Trophoblast cell (in vitro differentiated cells and primary cell): ENCODE measurements around the gene FAM219B.

Experiments used
- DNase-seq, 2 donors: peaks; one replicate each; pipeline ENCODE4 v3.0.0-alpha.2; 2016
- H2AFZ ChIP-seq: 2 replicates; pipeline ENCODE4 v1.6.1; 2013; ENCODE audit warnings: low read length, moderate library complexity, mild to moderate bottlenecking; ENCODE audit not compliant: insufficient read depth, poor library complexity
- H2AK5ac ChIP-seq: 2 replicates; pipeline ENCODE4 v1.6.1; 2013; ENCODE audit warnings: mild to moderate bottlenecking, low read length
- H2BK120ac ChIP-seq: 2 replicates; pipeline ENCODE4 v1.6.1; 2013; ENCODE audit warnings: low read length, mild to moderate bottlenecking, moderate library complexity; ENCODE audit not compliant: insufficient read depth, poor library complexity
- H2BK12ac ChIP-seq: 2 replicates; pipeline ENCODE4 v1.6.1; 2013; ENCODE audit warnings: mild to moderate bottlenecking, low read length, moderate library complexity
- H2BK5ac ChIP-seq: 2 replicates; pipeline ENCODE4 v1.6.1; 2013; ENCODE audit warnings: low read length, low read depth, moderate library complexity, mild to moderate bottlenecking; ENCODE audit not compliant: poor library complexity
- H3K14ac ChIP-seq: 2 replicates; pipeline ENCODE4 v1.6.1; 2013; ENCODE audit warnings: mild to moderate bottlenecking, low read length
- H3K18ac ChIP-seq: 2 replicates; pipeline ENCODE4 v1.6.1; 2013; ENCODE audit warnings: mild to moderate bottlenecking, low read length
- H3K23ac ChIP-seq: 2 replicates; pipeline ENCODE4 v1.6.1; 2013; ENCODE audit warnings: low read length
- H3K27ac ChIP-seq: 2 replicates; pipeline ENCODE4 v1.5.1; 2013; ENCODE audit warnings: low read depth, mild to moderate bottlenecking, inconsistent platforms, low read length, moderate library complexity
- H3K27me3 ChIP-seq: 2 replicates; pipeline ENCODE4 v1.6.1; 2013; ENCODE audit warnings: inconsistent platforms, mild to moderate bottlenecking, low read length, moderate library complexity; ENCODE audit not compliant: insufficient read depth
- H3K36me3 ChIP-seq, 2 experiments: 1 replicate in 1 of 2; 2 replicates in 1 of 2; pipeline ENCODE4 v1.6.1; 2013; ENCODE audit warnings: low read length in 2 of 2, mild to moderate bottlenecking in 2 of 2, moderate library complexity in 1 of 2; ENCODE audit not compliant: insufficient read depth in 2 of 2, control insufficient read depth in 1 of 2
- H3K4ac ChIP-seq: 2 replicates; pipeline ENCODE4 v1.6.1; 2013; ENCODE audit warnings: low read depth, mild to moderate bottlenecking, low read length, moderate library complexity
- H3K4me1 ChIP-seq, 2 experiments: 1 replicate in 1 of 2; 2 replicates in 1 of 2; pipeline ENCODE4 v1.6.1; 2013; ENCODE audit warnings: low read length in 2 of 2, mild to moderate bottlenecking in 2 of 2, moderate library complexity in 1 of 2; ENCODE audit not compliant: insufficient read depth in 2 of 2, control insufficient read depth in 1 of 2
- H3K4me2 ChIP-seq: 2 replicates; pipeline ENCODE4 v1.6.1; 2013; ENCODE audit warnings: inconsistent platforms, mild to moderate bottlenecking, low read length, moderate library complexity
- H3K4me3 ChIP-seq: 2 replicates; pipeline ENCODE4 v1.5.1; 2013; ENCODE audit warnings: mild to moderate bottlenecking, low read depth, low read length, inconsistent platforms
- H3K79me1 ChIP-seq: one replicate; pipeline ENCODE4 v1.6.1; 2013; ENCODE audit warnings: low read length
- H3K79me2 ChIP-seq: 2 replicates; pipeline ENCODE4 v1.6.1; 2013; ENCODE audit warnings: low read length, mild to moderate bottlenecking; ENCODE audit not compliant: control insufficient read depth, insufficient read depth, poor library complexity
- H3K9ac ChIP-seq: 2 replicates; pipeline ENCODE4 v1.6.1; 2013; ENCODE audit warnings: mild to moderate bottlenecking, low read length
- H3K9me3 ChIP-seq: 2 replicates; pipeline ENCODE4 v1.6.1; 2013; ENCODE audit warnings: low read depth, mild to moderate bottlenecking, control low read depth, inconsistent platforms, low read length; ENCODE audit not compliant: insufficient read depth
- H4K12ac ChIP-seq: 2 replicates; pipeline ENCODE4 v1.6.1; 2013; ENCODE audit warnings: low read depth, mild to moderate bottlenecking, low read length, moderate library complexity
- H4K8ac ChIP-seq: 2 replicates; pipeline ENCODE4 v1.6.1; 2013; ENCODE audit warnings: low read depth, mild to moderate bottlenecking, low read length, moderate library complexity
- H4K91ac ChIP-seq: one replicate; pipeline ENCODE4 v1.6.1; 2013; ENCODE audit warnings: low read depth, mild to moderate bottlenecking, low read length, moderate library complexity
- WGBS: extraction: QIAGEN DNeasy Blood & Tissue Kit; methylation state at CpG from one replicate; pipeline ENCODE4 v1.1.7; 2013; ENCODE audit warnings: missing lambda C conversion rate; ENCODE audit not compliant: insufficient read length, insufficient coverage; ENCODE audit errors: extremely low coverage; 5-methylcytosine and 5-hydroxymethylcytosine counted together

FAM219B gene

GRCh38 chr15:74869726-74870407, 36.8 kb downstream of the FAM219B start:
- Histone ChIP-seq H2BK12ac (peak overlapping the region; percentile 92), H2AK5ac (peak overlapping the region; percentile 68), H3K23ac (no peak overlapping the region), H3K79me2 (peaks cover 7% of the 10 kb centered on the region), H2BK5ac (peak overlapping the region; percentile 1), H3K36me3 (peaks cover 2 to 5% of the 10 kb centered on the region in 2 experiments), H3K9ac (peak overlapping the region; percentile 2), H3K18ac (peak overlapping the region; percentile 20), H2AFZ (no peak overlapping the region), H3K79me1 (peaks cover 18% of the 10 kb centered on the region), H2BK120ac (peak overlapping the region; percentile 13), H3K4me3 (peak overlapping the region; percentile 21), H3K4me2 (peak overlapping the region; percentile 6), H3K14ac (peak overlapping the region; percentile 83), H3K4ac (peak overlapping the region; percentile 34), H3K4me1 (peaks cover 29 to 30% of the 10 kb centered on the region in 2 experiments), H4K12ac (no peak overlapping the region), H3K27ac (peak overlapping the region; percentile 62), H4K91ac (peak overlapping the region; percentile 65), H3K9me3 (peaks cover 2% of the 10 kb centered on the region), H3K27me3 (no peaks in the 10 kb centered on the region), H4K8ac (no peak overlapping the region)
- WGBS = no CpG with 5 or more reads among the region's 6 CpGs
- DNase-seq = peak in 1 of 2 donors; percentile 28

GRCh38 chr15:74869372-74869725, 37.3 kb downstream of the FAM219B start:
- H2AFZ ChIP-seq = no peak overlapping the region
- H3K4me2 ChIP-seq = no peak overlapping the region
- H4K91ac ChIP-seq = no peak overlapping the region
- H3K4me3 ChIP-seq = no peak overlapping the region
- H3K4me1 ChIP-seq = peaks cover 29 to 33% of the 10 kb centered on the region in 2 experiments
- H3K79me1 ChIP-seq = peaks cover 18% of the 10 kb centered on the region
- peaks cover 2 to 5% of the 10 kb centered on the region in 2 experiments for H3K36me3 ChIP-seq
- H4K8ac ChIP-seq = no peak overlapping the region
- no peak overlapping the region for H2BK120ac ChIP-seq
- H3K79me2 ChIP-seq = peaks cover 7% of the 10 kb centered on the region
- DNase-seq = peak; percentile 57 to 77
- no peak overlapping the region for H4K12ac ChIP-seq
- no peak overlapping the region for H2BK5ac ChIP-seq
- H3K23ac ChIP-seq = no peak overlapping the region
- H3K14ac ChIP-seq = no peak overlapping the region
- H3K27me3 ChIP-seq = no peaks in the 10 kb centered on the region
- peak overlapping the region; percentile 49 for H3K4ac ChIP-seq
- no peak overlapping the region for H2BK12ac ChIP-seq
- no peak overlapping the region for H3K9ac ChIP-seq
- no peak overlapping the region for H3K18ac ChIP-seq
- no peak overlapping the region for H2AK5ac ChIP-seq
- peaks cover 2% of the 10 kb centered on the region for H3K9me3 ChIP-seq
- H3K27ac ChIP-seq = peak overlapping the region; percentile 62

- Histone ChIP-seq H3K9me3 (peaks cover 2% of the 10 kb centered on the region), H2AFZ (no peak overlapping the region), H3K14ac (no peak overlapping the region), H3K27ac (no peak overlapping the region), H3K18ac (no peak overlapping the region), H3K36me3 (peaks cover 2 to 7% of the 10 kb centered on the region in 2 experiments), H3K9ac (no peak overlapping the region), H3K79me1 (peaks cover 14% of the 10 kb centered on the region), H4K12ac (no peak overlapping the region), H3K27me3 (no peaks in the 10 kb centered on the region), H2AK5ac (no peak overlapping the region), H3K4me2 (no peak overlapping the region), H3K23ac (no peak overlapping the region), H4K8ac (peak overlapping the region; percentile 9), H2BK120ac (no peak overlapping the region), H3K4me3 (no peak overlapping the region), H4K91ac (no peak overlapping the region), H3K4ac (peak overlapping the region; percentile 57), H2BK5ac (no peak overlapping the region), H2BK12ac (no peak overlapping the region), H3K79me2 (peaks cover 6% of the 10 kb centered on the region), H3K4me1 (peaks cover 27 to 38% of the 10 kb centered on the region in 2 experiments)
- WGBS = no CpG with 5 or more reads among the region's 6 CpGs
- DNase-seq = peak in 1 of 2 donors; percentile 19
These were observed 38.6 kb downstream of the FAM219B start for GRCh38 chr15:74868059-74868458.

GRCh38 chr15:74867466-74868038, 39.1 kb downstream of the FAM219B start:
- no peak overlapping the region for H4K8ac ChIP-seq
- no peaks in the 10 kb centered on the region for H3K27me3 ChIP-seq
- no peak overlapping the region for H3K18ac ChIP-seq
- no peak overlapping the region for H3K14ac ChIP-seq
- H3K4me2 ChIP-seq = no peak overlapping the region
- no peak overlapping the region for H3K9ac ChIP-seq
- H2BK120ac ChIP-seq = no peak overlapping the region
- H3K4me3 ChIP-seq = no peak overlapping the region
- no peak overlapping the region for H2BK12ac ChIP-seq
- peaks cover 10% of the 10 kb centered on the region for H3K79me1 ChIP-seq
- no peak overlapping the region for H2AK5ac ChIP-seq
- H2AFZ ChIP-seq = no peak overlapping the region
- no peak overlapping the region for H3K23ac ChIP-seq
- H3K4me1 ChIP-seq = peaks cover 26 to 37% of the 10 kb centered on the region in 2 experiments
- no peak overlapping the region for H3K27ac ChIP-seq
- peaks cover 2% of the 10 kb centered on the region for H3K9me3 ChIP-seq
- H2BK5ac ChIP-seq = no peak overlapping the region
- H3K79me2 ChIP-seq = peaks cover 3% of the 10 kb centered on the region
- H3K36me3 ChIP-seq = peaks cover 2 to 7% of the 10 kb centered on the region in 2 experiments
- no CpG with 5 or more reads among the region's 1 CpG for WGBS
- no peak overlapping the region for H4K12ac ChIP-seq
- peak overlapping the region; percentile 57 for H3K4ac ChIP-seq
- DNase-seq = no peak
- no peak overlapping the region for H4K91ac ChIP-seq
